OCI-LY1 (cell line): ENCODE results near the gene SF3A1.

Experiments used
- H2AFZ ChIP-seq: fragments of 200-600 bp; sonication (generic), shearing (Covaris generic); 2 replicates; pipeline ENCODE4 v1.6.0; 2014; ENCODE audit warnings: antibody characterized with exemption, mild to moderate bottlenecking, low read length
- H3F3A ChIP-seq: fragments of 200-600 bp; sonication (generic), shearing (Covaris generic); 2 replicates; pipeline ENCODE4 v1.6.0; 2014; ENCODE audit warnings: mild to moderate bottlenecking, antibody characterized with exemption, low read length, moderate library complexity; ENCODE audit not compliant: insufficient read depth
- H3K27ac ChIP-seq: fragments of 200-600 bp; sonication (generic); 2 replicates; pipeline ENCODE4 v1.5.1; 2014; ENCODE audit warnings: low read length, mixed run types, mild to moderate bottlenecking, low read depth; ENCODE audit not compliant: poor library complexity, severe bottlenecking
- H3K27me3 ChIP-seq: fragments of 200-600 bp; sonication (generic); 2 replicates; pipeline ENCODE4 v1.6.0; 2014; ENCODE audit warnings: antibody characterized with exemption, mild to moderate bottlenecking, low read length, moderate library complexity; ENCODE audit not compliant: insufficient read depth
- H3K36me3 ChIP-seq: fragments of 200-600 bp; sonication (generic); 2 replicates; pipeline ENCODE4 v1.6.1; 2014; ENCODE audit warnings: mild to moderate bottlenecking, antibody characterized with exemption, low read length, moderate library complexity, mixed read lengths; ENCODE audit not compliant: insufficient read depth
- H3K4me1 ChIP-seq: fragments of 200-600 bp; sonication (generic); 2 replicates; pipeline ENCODE4 v1.5.1; 2014; ENCODE audit warnings: mild to moderate bottlenecking, low read length, moderate library complexity; ENCODE audit not compliant: insufficient read depth, severe bottlenecking
- H3K4me2 ChIP-seq: fragments of 200-600 bp; sonication (generic), shearing (Covaris generic); 2 replicates; pipeline ENCODE4 v1.6.1; 2014; ENCODE audit warnings: low read length
- H3K4me3 ChIP-seq: fragments of 200-600 bp; sonication (generic); 2 replicates; pipeline ENCODE4 v1.5.1; 2014; ENCODE audit warnings: low read length, low read depth, mild to moderate bottlenecking, mixed read lengths; ENCODE audit not compliant: poor library complexity, severe bottlenecking
- H3K79me2 ChIP-seq: fragments of 200-600 bp; shearing (Covaris generic); 2 replicates; pipeline ENCODE4 v1.6.1; 2016; ENCODE audit warnings: mixed run types, low read length, mixed read lengths; ENCODE audit not compliant: insufficient read depth
- H3K9ac ChIP-seq: fragments of 200-600 bp; sonication (generic), shearing (Covaris generic); 2 replicates; pipeline ENCODE4 v1.6.1; 2014; ENCODE audit warnings: mild to moderate bottlenecking, low read length, mixed read lengths
- H3K9me2 ChIP-seq: fragments of 200-600 bp; sonication (generic), shearing (Covaris generic); 2 replicates; pipeline ENCODE4 v1.6.1; 2014; ENCODE audit warnings: low read depth, mild to moderate bottlenecking, low read length, mixed read lengths
- H3K9me3 ChIP-seq: fragments of 200-600 bp; shearing (Covaris generic); 2 replicates; pipeline ENCODE4 v1.6.1; 2014; ENCODE audit warnings: low read length, mixed read lengths
- H4K20me1 ChIP-seq: fragments of 200-600 bp; sonication (generic), shearing (Covaris generic); 2 replicates; pipeline ENCODE4 v1.6.0; 2016; ENCODE audit warnings: mild to moderate bottlenecking, low read length; ENCODE audit not compliant: insufficient read depth
- EZH2 ChIP-seq: fragments of 200-600 bp; sonication (generic), shearing (Covaris generic); IDR thresholded peaks from 2 replicates; pipeline ENCODE4 v1.8.0; 2017; ENCODE audit warnings: borderline replicate concordance, mixed run types, mild to moderate bottlenecking, antibody characterized with exemption, low read length, moderate library complexity, mixed read lengths
- TF ChIP-seq, protein P1 (sequence below): fragments of 200-600 bp; sonication (generic), shearing (Covaris generic); IDR thresholded peaks from 2 replicates; pipeline ENCODE4 v1.5.1; 2017; ENCODE audit warnings: mild to moderate bottlenecking, antibody characterized with exemption, low read length, moderate library complexity, mixed read lengths

Gene SF3A1

DNA sequence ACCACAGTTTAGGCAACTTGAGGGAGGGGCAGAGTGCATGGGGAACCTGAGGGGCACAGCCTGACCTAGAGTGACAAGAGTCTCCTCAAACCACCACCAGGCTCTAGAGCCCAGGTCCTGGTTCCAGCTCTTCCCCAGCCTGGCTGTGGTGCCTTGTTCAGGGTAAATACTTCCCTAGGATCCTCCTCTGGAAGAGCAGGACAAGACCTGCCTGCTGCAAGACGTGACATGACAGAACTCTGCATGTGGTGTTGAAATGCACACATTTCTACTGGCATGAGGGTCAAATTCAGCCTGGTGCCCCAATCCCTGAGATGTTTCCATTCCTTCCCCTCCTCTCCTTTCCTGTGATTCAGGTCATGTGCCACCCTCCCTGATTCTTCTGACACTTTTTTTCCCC, 43.5 kb upstream of the SF3A1 start:
- no peaks in the 10 kb centered on the region for H3K9me3 ChIP-seq
- no peak overlapping the region for H2AFZ ChIP-seq
- peaks cover 11% of the 10 kb centered on the region for H3K4me1 ChIP-seq
- peaks cover 6% of the 10 kb centered on the region for H3K27me3 ChIP-seq
- no peaks in the 10 kb centered on the region for H3K36me3 ChIP-seq
- TF ChIP-seq, protein P1, sequence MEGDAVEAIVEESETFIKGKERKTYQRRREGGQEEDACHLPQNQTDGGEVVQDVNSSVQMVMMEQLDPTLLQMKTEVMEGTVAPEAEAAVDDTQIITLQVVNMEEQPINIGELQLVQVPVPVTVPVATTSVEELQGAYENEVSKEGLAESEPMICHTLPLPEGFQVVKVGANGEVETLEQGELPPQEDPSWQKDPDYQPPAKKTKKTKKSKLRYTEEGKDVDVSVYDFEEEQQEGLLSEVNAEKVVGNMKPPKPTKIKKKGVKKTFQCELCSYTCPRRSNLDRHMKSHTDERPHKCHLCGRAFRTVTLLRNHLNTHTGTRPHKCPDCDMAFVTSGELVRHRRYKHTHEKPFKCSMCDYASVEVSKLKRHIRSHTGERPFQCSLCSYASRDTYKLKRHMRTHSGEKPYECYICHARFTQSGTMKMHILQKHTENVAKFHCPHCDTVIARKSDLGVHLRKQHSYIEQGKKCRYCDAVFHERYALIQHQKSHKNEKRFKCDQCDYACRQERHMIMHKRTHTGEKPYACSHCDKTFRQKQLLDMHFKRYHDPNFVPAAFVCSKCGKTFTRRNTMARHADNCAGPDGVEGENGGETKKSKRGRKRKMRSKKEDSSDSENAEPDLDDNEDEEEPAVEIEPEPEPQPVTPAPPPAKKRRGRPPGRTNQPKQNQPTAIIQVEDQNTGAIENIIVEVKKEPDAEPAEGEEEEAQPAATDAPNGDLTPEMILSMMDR: no peak
- no peak for TF ChIP-seq EZH2
- no peak overlapping the region for H3K4me3 ChIP-seq
- no peak overlapping the region for H3K27ac ChIP-seq
- no peak overlapping the region for H3K9ac ChIP-seq
- H3K4me2 ChIP-seq: no peak overlapping the region
- no peaks in the 10 kb centered on the region for H3F3A ChIP-seq
- no peaks in the 10 kb centered on the region for H3K9me2 ChIP-seq
- no peaks in the 10 kb centered on the region for H3K79me2 ChIP-seq
- H4K20me1 ChIP-seq: no peaks in the 10 kb centered on the region

DNA sequence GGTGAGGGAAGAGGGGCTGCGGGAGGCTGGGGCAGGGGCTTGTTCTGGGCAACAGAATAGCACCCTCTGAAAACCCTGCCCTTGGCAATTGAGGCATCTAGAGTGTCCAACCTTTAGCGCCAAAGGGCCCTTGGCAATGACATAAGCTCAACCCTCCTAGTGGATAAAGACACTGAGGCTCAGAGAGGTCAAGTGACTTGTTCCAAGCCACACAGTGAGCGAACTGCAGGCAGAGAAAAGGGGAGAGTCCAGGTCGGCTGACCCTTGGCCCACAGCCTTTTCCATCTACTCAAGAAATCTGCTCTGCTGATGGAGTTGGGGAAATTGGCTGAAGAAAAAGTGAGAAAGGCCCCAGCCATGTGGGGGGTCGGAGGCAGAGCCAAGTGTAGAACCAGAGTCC, 43.0 kb upstream of the SF3A1 start:
- Histone ChIP-seq H3K4me3 (no peak overlapping the region), H3K9ac (no peak overlapping the region), H3K4me1 (peaks cover 11% of the 10 kb centered on the region), H3K36me3 (no peaks in the 10 kb centered on the region), H3K27ac (no peak overlapping the region), H3K79me2 (no peaks in the 10 kb centered on the region), H3K9me2 (no peaks in the 10 kb centered on the region), H4K20me1 (no peaks in the 10 kb centered on the region), H3K4me2 (no peak overlapping the region), H2AFZ (no peak overlapping the region), H3F3A (no peaks in the 10 kb centered on the region), H3K27me3 (peaks cover 6% of the 10 kb centered on the region), H3K9me3 (no peaks in the 10 kb centered on the region)
- TF ChIP-seq, protein P1: no peak
- TF ChIP-seq EZH2: no peak

DNA sequence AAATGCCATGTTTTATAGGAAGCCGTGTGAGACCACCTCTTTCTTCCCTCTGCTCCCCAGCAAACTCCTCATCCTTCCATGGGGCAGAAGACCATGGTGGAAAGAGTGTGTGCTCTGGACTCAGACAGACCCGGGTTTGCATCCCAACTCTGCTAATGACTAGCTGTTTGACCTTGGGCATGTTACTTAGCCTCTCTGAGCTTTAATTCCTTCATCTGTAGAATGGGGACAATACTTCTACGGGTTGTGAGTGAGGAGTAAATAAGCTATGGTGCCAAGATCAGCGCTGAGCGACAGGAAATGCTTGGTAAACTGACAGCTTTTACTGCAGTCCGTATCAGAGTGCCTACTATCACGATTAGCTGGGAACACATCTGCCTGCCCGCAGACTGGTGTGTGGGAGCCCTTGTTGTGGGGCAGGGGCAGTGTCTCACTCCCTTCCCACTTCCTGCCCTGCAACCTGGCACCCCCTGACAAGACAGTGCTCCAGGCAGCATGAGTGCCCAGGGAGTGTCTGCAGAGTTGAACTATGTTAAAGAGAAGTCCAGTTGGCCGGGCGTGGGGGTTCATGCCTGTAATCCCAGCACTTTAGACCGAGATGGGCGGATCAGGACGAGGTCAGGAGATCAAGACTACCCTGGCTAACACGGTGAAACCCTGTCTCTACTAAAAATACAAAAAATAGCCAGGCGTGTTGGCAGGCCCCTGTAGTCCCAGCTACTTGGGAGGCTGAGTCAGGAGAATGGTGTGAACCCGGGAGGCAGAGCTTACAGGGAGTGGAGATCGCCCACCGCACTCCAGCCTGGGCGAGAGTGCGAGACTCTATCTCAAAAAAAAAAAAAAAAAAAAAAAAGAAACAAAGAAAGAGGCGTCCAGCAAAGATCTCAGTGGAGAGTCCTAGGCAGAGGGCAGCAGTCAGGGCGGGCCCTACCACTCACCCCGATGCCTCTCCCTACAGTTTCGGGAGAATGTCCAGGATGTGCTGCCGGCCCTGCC, 42.3 kb upstream of the SF3A1 start:
- H2AFZ ChIP-seq: no peak overlapping the region
- H3K9ac ChIP-seq: no peak overlapping the region
- no peaks in the 10 kb centered on the region for H3K9me2 ChIP-seq
- H3K27ac ChIP-seq: no peak overlapping the region
- peaks cover 11% of the 10 kb centered on the region for H3K4me1 ChIP-seq
- no peaks in the 10 kb centered on the region for H3K9me3 ChIP-seq
- no peaks in the 10 kb centered on the region for H3K79me2 ChIP-seq
- H3K36me3 ChIP-seq: no peaks in the 10 kb centered on the region
- H3K4me2 ChIP-seq: no peak overlapping the region
- H4K20me1 ChIP-seq: no peaks in the 10 kb centered on the region
- peaks cover 6% of the 10 kb centered on the region for H3K27me3 ChIP-seq
- TF ChIP-seq, protein P1: no peak
- TF ChIP-seq EZH2: no peak
- no peak overlapping the region for H3K4me3 ChIP-seq
- H3F3A ChIP-seq: no peaks in the 10 kb centered on the region
